Activated CD4-positive, alpha-beta T cell treated with anti-CD3 and anti-CD28 coated beads for 48 hours (primary cell): Measurements from ENCODE around the gene SDC4.

Experiments
- DNase-seq: peaks from one replicate; pipeline ENCODE4 v3.0.0-alpha.2; 2020

The SDC4 gene, protein sequence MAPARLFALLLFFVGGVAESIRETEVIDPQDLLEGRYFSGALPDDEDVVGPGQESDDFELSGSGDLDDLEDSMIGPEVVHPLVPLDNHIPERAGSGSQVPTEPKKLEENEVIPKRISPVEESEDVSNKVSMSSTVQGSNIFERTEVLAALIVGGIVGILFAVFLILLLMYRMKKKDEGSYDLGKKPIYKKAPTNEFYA

DNA sequence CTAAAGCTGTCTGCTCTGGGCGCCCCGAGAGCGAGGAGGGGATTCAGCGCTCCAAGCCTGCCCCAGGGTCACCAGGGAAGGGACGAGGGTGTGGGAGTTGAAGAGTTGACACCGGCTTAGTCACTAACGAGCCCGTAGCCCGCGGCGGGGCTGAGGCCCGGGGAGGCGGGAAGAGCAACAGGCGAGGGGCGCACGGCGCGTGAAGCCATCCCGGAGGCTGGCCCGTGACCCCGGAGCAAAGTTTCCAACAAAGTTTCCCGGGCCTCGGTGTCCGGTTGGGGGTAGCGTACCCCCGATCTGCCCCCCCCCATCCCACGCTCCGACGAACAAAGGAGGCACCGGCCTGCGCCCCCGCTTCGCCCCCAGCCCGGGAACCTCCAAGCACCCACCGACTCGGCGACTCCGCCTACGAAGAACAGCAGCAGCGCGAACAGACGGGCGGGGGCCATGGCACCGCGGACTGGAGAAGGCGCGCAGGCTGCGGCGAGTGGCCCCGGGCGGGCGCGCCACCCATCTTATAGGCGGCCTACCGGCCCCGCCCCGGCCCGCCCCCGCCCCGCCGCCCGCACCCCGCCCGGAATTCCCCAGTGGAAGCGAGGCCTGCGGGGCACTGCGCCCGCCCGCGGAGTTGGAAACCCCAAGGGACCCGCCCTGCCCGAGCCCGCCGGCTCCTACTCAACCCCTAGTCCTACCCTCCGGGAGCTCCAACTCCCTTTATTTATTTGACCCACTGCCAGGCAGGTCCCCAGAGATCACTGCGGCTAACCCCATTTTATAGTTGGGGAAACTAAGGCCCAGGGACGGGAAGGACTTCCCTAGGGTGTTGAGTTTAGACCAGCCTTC lies at the start of gene SDC4:
TSS of gene SDC4 (minus strand) at position 489 of the 843 bp plus-strand sequence. CDS start at position 449, 40 bp downstream.
- DNase-seq, result peak; percentile 74

DNA sequence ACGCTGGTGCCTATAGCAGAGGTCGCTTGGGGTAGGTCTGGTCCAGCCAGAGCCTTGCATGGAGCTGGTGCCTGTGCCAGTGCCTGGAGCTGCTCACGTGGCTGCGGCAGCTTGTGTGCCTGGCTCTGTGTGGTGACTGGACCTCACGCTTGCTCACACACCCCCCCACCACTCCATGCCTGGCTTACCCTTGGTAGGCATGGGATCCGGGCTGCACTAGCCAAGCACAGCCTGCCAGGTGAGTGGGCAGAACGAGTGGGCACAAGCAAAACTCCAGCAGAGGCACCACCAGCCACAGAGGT lies 46.8 kb upstream of the SDC4 start:
- DNase-seq, result no peak

DNA sequence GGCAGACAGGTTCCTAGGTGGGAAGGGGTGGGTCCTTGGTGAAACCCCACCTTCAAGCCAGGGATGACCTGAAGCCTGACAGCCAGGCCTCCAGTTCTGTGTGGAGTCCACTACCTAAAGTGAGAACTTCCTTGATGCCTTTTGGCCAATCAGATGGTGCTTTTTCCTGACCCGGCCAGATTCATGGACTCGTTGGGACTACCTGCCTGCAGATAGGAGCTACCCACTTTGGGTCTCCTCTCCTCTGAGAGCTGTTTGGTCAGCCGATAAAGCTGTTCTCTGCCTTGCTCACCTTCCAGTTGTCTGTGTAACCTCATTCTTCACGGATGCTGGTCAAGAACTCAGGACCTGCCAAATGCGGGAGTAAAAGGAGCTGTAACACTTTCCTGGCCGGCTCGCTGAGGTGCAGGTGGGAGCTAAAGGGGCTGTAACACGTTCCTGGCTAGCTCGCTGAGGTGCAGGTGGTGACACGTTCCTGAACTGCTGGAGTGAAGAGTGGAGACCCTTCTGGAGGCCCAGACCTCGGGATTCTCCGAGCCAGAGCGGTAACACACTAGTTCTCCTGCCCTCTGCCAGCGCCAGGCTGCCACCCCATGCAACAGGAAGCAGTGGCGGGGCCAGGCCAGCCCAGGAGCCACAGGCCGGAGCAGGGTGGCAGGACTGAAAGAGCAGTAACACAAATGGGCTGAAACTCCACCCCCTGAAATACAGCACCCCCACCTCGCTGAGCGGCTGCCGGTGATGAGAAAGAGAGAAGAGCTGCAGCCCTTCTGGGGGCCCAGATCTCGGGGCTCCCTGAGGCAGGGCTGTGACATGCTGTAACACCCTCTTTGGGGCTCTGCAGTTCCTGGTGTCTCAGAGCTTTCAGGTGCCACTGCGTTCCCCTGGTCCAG lies 46.2 kb upstream of the SDC4 start:
- no peak for DNase-seq

DNA sequence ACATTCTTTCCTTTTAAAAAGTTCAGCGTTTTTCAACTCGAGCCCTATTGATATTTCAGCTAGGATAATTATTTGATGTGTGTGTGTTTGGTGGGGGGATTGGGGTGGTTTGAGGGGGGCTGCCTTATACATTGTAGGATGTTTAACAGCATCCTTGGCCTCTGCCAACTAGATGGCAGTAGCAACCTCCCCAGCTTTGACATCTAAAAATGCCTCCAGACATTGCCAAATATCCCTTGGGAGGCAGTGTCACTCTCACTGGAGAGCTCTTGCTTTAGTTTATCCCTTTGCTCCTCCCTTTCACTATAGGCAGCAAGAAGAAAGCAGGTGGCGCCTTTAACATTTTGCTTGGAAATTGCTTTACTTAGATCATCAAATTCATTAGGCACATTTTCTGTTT lies 44.5 kb upstream of the SDC4 start:
- DNase-seq, result no peak

DNA sequence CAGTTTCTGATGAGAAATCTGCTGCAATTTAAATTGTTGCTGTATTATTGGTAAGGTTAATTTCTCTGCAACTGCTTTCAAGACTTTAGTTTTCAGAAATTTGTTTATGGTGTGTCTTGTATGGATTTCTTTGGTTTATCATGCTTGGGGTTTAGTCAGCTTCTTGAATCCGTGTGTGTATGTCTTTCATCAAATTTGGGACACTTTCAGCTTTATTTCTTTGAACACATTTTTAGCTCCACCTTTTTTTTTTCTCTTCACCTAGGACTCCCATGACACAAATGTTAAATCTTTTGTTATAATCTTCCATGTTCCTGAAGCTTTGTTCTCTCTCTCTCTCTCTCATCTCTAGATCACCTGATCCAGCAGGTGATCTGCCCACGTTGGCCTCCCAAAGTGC lies 43.3 kb upstream of the SDC4 start:
- DNase-seq, result no peak

DNA sequence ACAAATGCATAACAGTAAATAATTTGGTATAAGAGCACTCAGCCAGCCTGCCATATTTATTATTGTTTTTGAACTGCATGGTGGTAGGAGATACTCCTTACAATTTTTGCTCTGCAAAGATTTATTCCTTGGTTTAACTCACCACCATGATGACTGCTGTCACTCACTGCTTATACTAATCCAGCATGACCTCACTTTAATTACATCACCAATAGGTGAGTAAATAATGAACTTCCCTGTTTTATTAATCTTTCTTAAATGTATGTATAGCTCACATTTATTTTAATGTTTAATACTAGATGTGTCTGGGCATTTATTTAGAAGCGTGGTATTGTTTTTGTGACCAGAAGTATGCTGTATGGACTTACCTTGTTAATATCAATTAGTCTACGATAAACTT lies 42.7 kb upstream of the SDC4 start:
- no peak for DNase-seq

DNA sequence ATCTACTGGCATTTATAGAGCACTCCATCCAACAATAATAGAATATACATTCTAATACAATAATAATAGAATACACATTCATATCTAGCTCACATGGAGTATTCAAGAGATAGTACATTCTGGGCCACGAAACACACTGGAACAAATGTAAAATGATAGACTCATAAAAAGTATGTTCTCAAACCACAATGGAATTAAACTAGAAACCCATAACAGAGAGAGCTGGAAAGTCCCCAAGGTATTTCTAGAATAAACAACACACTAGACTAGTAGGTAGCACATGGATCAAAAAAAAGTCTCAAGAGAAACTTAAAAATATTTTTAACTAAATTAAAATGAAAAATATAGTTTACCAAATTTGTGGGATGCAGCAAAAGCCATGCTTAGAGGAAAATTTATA lies 39.0 kb upstream of the SDC4 start:
- DNase-seq, result no peak

DNA sequence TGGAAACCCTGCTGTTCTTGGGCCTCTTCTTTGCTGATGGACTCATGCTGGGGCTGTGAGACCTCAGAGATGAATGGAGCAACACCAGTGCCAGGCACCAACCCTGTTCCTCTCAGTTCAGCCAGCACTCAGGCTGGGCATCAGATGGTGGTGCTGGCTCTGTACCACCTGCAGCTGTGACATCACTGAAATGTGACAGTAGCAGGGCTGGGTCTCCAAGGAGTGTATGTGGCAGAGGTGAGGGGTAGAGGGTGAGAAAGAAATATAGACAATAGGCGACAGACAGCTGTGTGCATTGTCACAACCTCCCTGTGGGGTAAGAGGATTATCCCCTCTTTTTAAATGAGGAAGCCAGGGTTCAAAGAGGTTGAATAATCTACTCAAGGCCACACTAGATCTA lies 30.0 kb upstream of the SDC4 start, which contains the start of gene TP53TG5:
TSS of gene TP53TG5 (minus strand) at position 135 of the 400 bp plus-strand sequence. CDS start at position 46, 89 bp downstream.
- DNase-seq, result no peak

DNA sequence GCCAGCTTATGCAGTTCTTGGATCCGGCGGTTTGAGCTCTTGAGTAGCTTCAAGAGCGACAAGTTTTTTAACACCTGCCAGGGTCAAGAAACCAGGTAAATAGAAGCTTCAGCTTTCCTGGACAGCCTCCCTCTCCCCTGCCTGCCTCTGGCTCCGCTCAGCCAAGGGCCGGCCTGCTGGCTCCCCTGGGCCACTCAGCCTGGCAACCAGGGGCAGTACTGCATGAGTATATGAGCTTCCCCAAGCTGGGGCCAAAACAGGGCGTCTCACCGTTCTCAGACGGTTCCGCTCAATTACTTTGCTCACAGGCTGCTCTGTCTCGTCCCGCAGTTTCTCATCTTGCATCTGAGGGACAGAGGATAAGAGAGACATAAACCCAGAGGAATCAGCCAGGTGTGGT lies 29.0 kb upstream of the SDC4 start:
- no peak for DNase-seq

DNA sequence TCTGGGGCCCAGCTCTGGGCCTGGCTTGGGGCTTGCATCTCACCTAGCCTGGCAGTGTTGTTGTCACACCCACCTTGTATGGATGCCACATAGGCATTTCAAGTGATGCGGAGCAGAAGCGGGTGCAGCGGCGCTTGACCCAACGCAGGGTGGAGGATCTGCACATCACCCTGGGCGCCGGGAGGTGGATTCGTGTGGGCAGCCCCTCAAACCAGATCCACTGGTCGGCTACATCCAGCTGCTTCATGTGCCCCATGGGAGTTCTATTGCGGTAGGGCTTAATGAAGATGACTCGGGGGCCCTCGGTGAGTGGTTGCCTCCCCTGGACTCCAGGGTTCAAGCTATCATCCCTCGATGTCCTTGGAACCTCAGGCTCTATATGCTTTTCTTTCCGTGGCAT lies 26.7 kb upstream of the SDC4 start:
- DNase-seq, result no peak

DNA sequence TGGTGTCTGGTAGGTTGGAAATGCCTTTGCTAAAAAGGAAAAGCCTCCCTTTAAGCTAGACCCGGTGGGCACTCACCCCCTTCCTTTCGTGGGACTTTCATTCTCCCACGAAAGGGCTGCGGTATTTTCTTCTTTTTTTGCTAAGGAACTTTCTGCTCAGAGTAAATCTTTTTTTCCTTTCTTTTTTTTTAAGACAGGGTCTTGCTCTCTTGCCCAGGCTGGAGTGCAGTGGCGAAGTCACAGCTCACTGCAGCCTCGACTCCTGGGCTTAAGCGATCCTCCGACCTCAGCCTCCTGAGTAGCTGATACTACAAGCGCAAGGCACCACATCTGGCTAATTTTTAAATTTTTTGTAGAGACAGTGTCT lies 25.9 kb upstream of the SDC4 start:
- DNase-seq, result no peak

DNA sequence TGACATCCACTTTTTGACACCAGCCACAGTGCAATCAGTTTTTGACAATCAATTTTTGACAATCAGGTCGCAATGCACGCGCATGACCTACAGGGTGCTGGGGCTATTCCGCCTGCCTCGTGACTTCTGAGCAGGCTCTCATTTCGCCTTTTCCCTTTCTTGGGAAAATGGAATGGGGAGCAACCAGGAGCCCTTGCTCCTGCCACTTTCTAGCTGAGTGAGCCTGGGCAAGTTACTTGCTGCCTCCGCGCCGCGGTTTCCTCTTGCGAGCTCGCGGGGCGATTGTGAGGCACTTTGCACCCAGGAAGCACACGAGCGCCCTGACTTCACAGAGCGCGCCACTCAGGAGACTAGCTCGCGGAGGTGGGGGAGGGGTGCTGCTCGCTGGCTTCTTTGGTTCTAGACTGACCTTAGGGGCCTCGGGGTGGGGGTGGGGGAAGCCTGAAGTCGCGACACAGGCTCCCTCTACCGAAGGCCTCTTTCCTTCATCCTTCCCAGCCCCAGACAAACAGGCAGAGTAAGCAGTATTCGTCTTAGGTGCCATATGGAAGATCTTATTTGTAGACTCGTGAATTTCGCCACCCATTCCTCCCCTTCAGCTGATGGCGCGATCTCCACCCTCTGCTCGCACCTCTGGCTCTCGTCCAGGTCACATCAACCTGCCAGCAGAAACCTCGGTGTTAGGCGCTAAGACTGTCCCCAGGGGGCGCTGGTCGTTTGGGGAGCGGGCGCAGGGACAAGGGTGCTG lies 25.3 kb upstream of the SDC4 start:
- peak; percentile 95 for DNase-seq

DNA sequence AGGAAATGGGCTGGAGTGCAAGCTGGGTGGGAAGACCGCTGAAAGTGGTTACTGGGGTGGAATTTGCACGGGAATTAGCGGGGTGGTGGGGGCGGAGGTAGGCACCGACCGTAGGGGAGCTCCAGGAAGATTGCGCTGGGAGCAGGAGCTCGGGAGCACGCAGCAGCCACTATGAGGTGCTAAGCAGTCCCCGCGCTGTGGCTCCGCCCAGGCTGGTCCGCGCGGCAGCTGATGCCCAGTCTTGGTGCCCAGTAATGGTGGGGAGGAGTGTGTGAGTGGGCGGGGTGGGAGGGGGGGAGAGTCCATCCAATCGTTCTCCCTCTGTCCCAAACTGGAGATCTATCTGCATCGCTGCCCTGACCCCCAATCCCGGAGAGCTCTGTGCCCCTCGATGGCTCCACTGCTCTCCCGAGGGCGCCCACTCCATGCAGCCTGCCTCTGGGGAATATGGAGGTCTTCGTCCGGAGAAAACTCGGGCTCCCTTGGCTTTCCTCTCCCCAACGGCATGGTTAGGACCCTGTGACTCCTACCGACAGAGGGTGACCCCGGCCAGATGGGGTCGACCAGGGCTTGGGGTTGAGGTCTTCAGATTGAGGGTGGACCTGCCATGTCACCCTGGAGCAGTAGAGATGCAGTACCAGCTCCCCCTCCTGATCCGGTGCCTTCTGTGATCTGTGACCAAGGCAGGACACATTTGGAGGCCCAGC lies 24.6 kb upstream of the SDC4 start:
- no peak for DNase-seq

DNA sequence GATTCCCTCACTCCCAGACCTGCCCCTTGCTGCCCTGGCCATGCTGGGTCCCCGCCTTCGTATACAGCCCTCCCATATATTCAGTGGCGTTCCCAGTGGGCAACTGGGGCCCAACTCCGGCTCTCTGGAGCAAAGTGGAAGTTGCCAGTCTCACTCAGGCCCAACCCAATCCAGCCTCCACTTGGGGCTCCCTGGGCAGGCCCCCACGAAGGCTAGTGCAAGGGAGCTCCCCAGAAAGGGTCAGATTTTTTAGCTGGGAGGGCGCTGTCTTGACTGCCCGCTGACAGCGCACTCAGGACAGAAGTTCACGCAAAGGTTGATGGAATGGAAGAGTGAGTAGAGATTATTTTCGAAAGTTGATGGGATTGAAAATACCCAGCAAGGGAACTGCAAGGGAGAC lies 24.0 kb upstream of the SDC4 start:
- DNase-seq, result no peak

DNA sequence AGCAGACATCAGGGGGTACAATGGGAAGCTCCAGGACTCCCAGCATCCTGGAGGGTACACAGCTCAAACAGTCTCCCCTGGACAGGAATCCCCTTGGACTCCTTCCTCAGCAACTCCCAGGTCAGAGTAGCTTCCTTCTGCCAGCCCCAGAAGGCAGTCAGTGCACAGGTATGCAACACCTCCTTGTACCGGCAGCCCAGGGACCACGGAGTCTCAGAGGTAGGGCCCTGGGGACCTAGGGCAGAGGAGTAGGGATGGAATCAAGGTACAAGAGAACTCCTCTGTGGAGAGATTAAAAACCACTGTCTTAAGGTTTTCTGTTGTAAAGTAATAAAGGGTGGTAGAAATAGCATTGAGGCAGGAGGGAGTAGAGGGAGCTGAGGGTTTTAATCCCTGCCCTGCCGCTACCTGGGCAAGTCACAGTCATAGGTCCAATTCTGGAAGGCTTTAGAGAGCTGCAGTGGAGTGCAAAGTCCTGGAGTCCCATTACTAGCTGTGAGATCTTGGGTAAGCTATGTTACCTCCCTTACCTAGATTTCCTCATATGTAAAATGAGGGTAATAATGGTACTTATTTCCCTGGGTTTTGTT lies 22.4 kb upstream of the SDC4 start:
- DNase-seq, result no peak

DNA sequence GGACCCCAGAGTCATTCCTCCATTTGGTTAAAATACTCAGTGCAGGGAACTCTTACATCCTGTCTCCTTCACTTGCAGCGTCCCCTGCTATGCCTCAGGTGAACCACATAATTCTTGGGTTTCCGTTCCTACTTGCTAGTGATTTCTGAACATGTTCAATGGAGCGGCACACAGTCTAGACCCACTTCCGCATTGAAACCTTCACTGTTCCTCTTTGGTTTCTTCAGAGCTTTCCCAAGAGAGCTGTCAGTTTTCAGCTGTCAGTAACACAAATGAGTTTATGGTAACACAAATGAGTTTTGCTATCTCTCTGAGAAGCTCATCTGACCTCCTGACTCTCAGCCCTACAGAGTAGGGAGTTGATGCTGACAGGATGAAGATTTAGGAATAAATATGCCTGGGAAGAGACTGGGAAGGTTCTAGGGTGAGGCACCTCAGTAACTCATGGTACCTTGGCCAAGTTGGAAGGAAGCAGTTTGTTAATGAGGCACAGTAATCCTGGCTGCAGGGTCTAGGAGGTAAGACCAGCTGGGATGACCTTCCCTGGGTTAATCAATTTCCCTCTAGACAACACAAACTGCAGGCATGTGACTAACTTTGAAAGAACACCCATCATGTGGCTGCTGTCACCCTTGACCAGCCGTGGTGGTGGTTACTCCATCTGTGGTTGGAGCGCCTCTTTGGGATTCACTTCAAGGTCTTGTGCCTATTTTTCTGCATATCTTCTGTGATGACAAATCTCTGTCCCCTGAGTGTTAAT lies 20.2 kb upstream of the SDC4 start:
- peak; percentile 27 for DNase-seq

DNA sequence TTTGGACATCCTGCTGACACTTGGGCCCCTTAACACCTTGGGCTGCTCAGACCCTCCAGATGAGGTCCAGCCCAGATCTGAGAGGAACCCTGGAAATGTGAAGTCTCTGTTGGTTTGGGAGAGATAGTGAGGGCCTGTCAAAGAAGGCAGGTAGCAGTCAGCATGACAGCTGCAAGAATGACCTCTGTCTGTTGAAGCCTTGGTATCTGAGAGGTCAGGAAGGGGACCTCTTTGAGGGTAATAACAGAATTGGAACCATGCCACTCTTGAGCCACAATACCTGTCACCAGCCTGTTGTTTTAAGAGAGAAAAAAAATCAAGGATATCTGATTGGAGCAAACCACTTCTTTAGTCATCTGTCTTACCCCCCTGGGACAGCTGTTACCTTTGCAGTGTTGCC lies 18.9 kb upstream of the SDC4 start:
- no peak for DNase-seq

DNA sequence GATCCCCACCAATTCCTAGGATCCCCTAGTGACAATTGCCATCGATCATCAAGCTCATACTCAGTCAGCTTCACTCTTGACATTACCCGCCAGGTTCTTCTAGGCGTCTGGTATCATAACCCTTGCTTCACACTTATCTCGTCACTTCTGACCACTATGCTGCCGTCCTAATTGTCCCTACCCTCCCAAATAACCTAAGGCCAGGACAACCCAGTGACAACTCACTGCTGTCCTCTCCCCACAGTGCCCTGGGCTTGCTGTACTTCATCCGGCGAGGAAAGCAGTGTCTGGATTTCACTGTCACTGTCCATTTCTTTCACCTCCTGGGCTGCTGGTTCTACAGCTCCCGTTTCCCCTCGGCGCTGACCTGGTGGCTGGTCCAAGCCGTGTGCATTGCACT lies 18.4 kb upstream of the SDC4 start:
- no peak for DNase-seq

DNA sequence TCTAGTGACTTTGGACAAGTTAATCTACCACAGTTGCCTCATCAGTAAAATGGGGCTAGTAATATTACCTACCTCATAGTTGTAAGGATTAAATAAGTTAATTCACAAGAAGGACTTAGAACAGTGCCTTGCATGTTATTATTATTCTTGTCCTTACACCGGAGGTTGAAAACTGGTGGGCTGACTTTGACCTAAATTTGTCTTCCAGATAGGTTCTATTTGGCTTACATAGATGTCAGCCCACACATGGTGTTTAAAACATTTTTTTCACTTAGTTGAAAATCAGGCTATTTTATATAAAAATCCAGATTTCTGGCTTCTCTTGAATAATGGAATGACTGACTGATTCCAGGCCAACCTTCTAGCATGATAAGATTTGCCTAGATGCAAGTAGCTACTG lies 18.0 kb upstream of the SDC4 start:
- no peak for DNase-seq

DNA sequence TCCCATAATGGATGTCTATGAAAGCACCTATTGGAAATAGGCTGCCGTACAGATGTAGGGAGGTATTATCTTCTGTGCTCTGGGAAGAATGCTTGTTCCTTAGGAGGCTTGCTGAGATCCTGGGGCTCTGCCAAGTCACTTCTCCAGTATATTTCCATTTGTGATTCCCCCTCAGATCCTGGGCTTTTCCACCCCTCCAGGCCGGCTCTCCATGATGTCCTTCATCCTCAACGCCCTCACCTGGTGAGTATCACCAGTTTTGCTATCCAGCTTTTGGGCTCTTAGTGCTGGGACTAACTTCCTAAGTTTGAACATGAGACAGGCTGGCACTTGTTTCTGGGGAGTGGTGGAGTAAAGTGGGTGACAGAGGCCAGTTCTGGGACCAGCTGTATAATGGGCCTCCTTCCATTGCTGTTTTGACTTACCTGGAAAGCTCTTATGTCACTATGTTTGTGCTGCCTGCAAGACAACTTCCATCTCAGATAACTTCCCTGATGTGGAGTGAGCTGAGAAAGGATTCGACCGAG lies 17.3 kb upstream of the SDC4 start:
- no peak for DNase-seq
